Stimulated activated naive CD8-positive, alpha-beta T cell treated with anti-CD3 and anti-CD28 coated beads, Interleukin-15, Interleukin-2, amounts not matched to agents 100 ng/mL and 50 ng/mL, for 24 hours (primary cell): ENCODE results near the gene SPATA31A7.
"Not testable (repeated sequence)": the region's sequence is repeated elsewhere in the genome, so short reads cannot be mapped to it uniquely, and the experiment has no call there.

ENCODE experiments used
- H3K27ac Mint-ChIP-seq: one replicate; pipeline ENCODE4 v1.8.0; 2021; ENCODE audit warnings: mild to moderate bottlenecking, mixed read lengths
- H3K27me3 Mint-ChIP-seq: one replicate; pipeline ENCODE4 v1.8.0; 2021; ENCODE audit warnings: mixed read lengths
- H3K36me3 Mint-ChIP-seq: one replicate; pipeline ENCODE4 v1.8.0; 2021; ENCODE audit warnings: low read depth, mixed read lengths
- H3K4me1 Mint-ChIP-seq: one replicate; pipeline ENCODE4 v1.8.0; 2021; ENCODE audit warnings: low read depth, mixed read lengths
- H3K4me3 Mint-ChIP-seq: one replicate; pipeline ENCODE4 v1.8.0; 2021; ENCODE audit warnings: mild to moderate bottlenecking, mixed read lengths
- H3K9me3 Mint-ChIP-seq: one replicate; pipeline ENCODE4 v1.8.0; 2021; ENCODE audit warnings: mixed read lengths

Gene SPATA31A7

DNA sequence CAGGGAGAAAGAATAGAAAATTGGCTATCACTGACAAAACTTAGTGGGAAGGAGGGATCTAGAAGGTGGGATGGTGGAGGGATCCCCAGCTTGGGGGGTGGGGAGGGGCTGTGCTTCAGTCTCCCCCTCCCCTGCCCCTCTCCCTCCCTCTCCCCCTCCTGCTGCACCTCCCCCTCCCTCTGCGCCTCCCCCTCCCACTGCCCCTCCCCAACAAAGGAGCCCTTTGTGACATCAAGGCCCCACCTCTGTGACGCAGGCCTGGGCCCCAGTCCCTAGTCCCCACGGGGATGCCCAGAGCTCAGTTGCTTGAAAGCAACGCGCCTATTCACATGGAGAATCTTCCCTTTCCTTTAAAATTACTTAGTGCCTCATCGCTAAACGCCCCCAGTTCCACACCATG, at the start of gene SPATA31A7:
Gene SPATA31A7 (plus strand): TSS at position 301 of the 400 bp plus-strand sequence. CDS start 29 bp downstream, at position 330.
- not testable (repeated sequence) for H3K4me3 Mint-ChIP-seq, H3K36me3 Mint-ChIP-seq

DNA sequence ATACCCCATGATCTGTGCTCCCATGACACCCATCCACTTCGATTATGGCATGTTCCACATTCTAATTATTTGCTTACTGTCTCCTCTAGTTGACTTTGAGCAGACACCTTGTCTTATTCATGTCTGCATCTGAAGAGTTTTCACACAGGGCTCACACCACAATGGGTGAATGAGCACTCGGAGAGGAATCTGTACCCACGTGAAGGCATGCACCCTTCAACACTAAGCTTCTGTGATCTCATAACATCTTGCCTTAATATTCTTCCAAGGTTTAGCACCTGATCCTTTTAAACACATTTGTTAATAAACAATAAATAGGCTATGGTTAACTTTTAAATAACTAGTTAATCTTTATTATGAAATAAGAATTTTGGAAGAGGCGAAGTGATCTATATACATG, 36.6 kb downstream of the SPATA31A7 start:
- H3K4me1 Mint-ChIP-seq, H3K9me3 Mint-ChIP-seq: not testable (repeated sequence)

More for the DNA sequence above, at the start of gene SPATA31A7:
- not testable (repeated sequence) for H3K27ac Mint-ChIP-seq, H3K27me3 Mint-ChIP-seq, H3K9me3 Mint-ChIP-seq, H3K4me1 Mint-ChIP-seq

More for the DNA sequence above, 36.6 kb downstream of the SPATA31A7 start:
- not testable (repeated sequence) for H3K4me3 Mint-ChIP-seq, H3K27me3 Mint-ChIP-seq, H3K36me3 Mint-ChIP-seq, H3K27ac Mint-ChIP-seq
